Endodermal cell (in vitro differentiated cells): Measurements from ENCODE around the gene ASTN1. TPM values are rescaled to one million over a fixed set of nuclear protein-coding genes. Genes with fewer than 3 reads are reported as not detected.

Experiments used
- DNase-seq: peaks from one replicate; pipeline ENCODE4 v3.0.0-alpha.2; 2017
- H3K27ac ChIP-seq: 2 replicates; pipeline ENCODE4 v1.5.1; 2013; ENCODE audit warnings: mild to moderate bottlenecking, low read depth, low read length, moderate library complexity
- H3K27me3 ChIP-seq: 2 replicates; pipeline ENCODE4 v1.6.1; 2013; ENCODE audit warnings: mild to moderate bottlenecking, low read length, moderate library complexity; ENCODE audit not compliant: insufficient read depth, control insufficient read depth, poor library complexity, severe bottlenecking
- H3K36me3 ChIP-seq: 2 replicates; pipeline ENCODE4 v1.7.0; 2013; ENCODE audit warnings: mild to moderate bottlenecking, low read length, moderate library complexity; ENCODE audit not compliant: control insufficient read depth, insufficient read depth
- H3K4me1 ChIP-seq: one replicate; pipeline ENCODE4 v1.7.0; 2013; ENCODE audit warnings: low read length; ENCODE audit not compliant: control insufficient read depth, insufficient read depth
- H3K4me3 ChIP-seq: 2 replicates; pipeline ENCODE4 v1.5.1; 2013; ENCODE audit warnings: mild to moderate bottlenecking, low read length, moderate library complexity
- H3K9ac ChIP-seq: 2 replicates; pipeline ENCODE4 v1.6.1; 2013; ENCODE audit warnings: mild to moderate bottlenecking, low read length, moderate library complexity; ENCODE audit not compliant: poor library complexity, severe bottlenecking; ENCODE audit errors: extremely low read depth
- H3K9me3 ChIP-seq: 2 replicates; pipeline ENCODE4 v1.6.1; 2013; ENCODE audit warnings: mild to moderate bottlenecking, low read length, moderate library complexity; ENCODE audit not compliant: control insufficient read depth
- H3K27ac Mint-ChIP-seq: 2 replicates; pipeline ENCODE4 v1.8.0; 2020; ENCODE audit warnings: mixed read lengths
- H3K27me3 Mint-ChIP-seq: 2 replicates; pipeline ENCODE4 v1.8.0; 2021; ENCODE audit warnings: mild to moderate bottlenecking, mixed read lengths; ENCODE audit not compliant: insufficient read depth
- H3K36me3 Mint-ChIP-seq: 2 replicates; pipeline ENCODE4 v1.8.0; 2020; ENCODE audit warnings: low read depth, mixed read lengths
- H3K4me1 Mint-ChIP-seq: 2 replicates; pipeline ENCODE4 v1.8.0; 2020; ENCODE audit warnings: mixed read lengths
- H3K4me3 Mint-ChIP-seq: 2 replicates; pipeline ENCODE4 v1.8.0; 2020; ENCODE audit warnings: mild to moderate bottlenecking, moderate library complexity, mixed read lengths
- H3K9me3 Mint-ChIP-seq: 2 replicates; pipeline ENCODE4 v1.8.0; 2020; ENCODE audit warnings: mild to moderate bottlenecking, mixed read lengths
- WGBS, 2 experiments: methylation state at CpG; one replicate each; pipeline versions ENCODE4 v1.1.5 to v1.1.7; 2013; ENCODE audit warnings: missing lambda C conversion rate in 2 of 2, mixed read lengths in 1 of 2; ENCODE audit not compliant: insufficient coverage in 1 of 2, insufficient read length in 1 of 2; 5-methylcytosine and 5-hydroxymethylcytosine counted together
- total RNA-seq, 2 donors: library from RNA; stranded (reverse); fragmentation: NEBNext Ultra II Directional in 1 of 2; extraction: Animal tissue kit (Norgen Biotek cat#: 25700) in 1 of 2; gene quantifications; 2 replicates in 1 of 2; 3 replicates in 1 of 2; pipeline ENCODE4 v1.2.1, GENCODE V29; 2021
- TF ChIP-seq, protein P1 (sequence below): fragments of 200-600 bp; sonication (generic); conservative IDR thresholded peaks from 2 replicates; pipeline ENCODE4 v1.5.0; 2021; ENCODE audit warnings: antibody characterized with exemption, mild to moderate bottlenecking

ASTN1 gene
- total RNA-seq, 2 donors from 2014 or later, result 0.31 to 0.70 TPM

DNA sequence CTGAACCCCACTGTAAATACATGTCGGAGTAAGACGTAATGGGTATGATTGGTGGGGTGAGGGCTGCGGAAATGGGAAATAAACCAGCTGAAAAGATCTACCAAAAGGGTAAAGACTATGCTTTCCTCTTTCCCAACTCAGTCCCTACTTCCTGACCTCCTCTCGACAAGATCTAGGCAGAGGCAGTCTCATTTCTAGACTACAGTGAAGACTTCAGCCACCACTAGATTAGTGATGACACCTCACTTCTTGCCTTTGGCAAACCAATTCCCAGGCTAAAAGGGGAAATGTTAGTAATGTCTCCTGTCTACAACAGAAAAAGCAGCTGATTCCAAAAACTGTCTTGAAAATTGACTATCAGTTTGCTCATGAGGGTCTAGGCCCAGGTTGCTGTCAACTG is 219.9 kb downstream of the ASTN1 start:
- Histone ChIP-seq H3K27me3 (peaks cover 36% of the 10 kb centered on the region), H3K27ac (no peak overlapping the region), H3K4me3 (no peak overlapping the region), H3K36me3 (no peaks in the 10 kb centered on the region), H3K9me3 (peaks cover 21% of the 10 kb centered on the region), H3K9ac (no peak overlapping the region), H3K4me1 (no peaks in the 10 kb centered on the region)
- 95 to 100% methylated on average over 3 to 4 of the region's 4 CpGs for WGBS, 2 experiments
- Mint-ChIP-seq H3K36me3 (peaks cover 7% of the 10 kb centered on the region), H3K27ac (no peak overlapping the region), H3K9me3 (peaks cover 11% of the 10 kb centered on the region), H3K27me3 (peaks cover 22% of the 10 kb centered on the region), H3K4me1 (peaks cover 14% of the 10 kb centered on the region), H3K4me3 (no peak overlapping the region)
- no peak for DNase-seq
- TF ChIP-seq, protein P1, sequence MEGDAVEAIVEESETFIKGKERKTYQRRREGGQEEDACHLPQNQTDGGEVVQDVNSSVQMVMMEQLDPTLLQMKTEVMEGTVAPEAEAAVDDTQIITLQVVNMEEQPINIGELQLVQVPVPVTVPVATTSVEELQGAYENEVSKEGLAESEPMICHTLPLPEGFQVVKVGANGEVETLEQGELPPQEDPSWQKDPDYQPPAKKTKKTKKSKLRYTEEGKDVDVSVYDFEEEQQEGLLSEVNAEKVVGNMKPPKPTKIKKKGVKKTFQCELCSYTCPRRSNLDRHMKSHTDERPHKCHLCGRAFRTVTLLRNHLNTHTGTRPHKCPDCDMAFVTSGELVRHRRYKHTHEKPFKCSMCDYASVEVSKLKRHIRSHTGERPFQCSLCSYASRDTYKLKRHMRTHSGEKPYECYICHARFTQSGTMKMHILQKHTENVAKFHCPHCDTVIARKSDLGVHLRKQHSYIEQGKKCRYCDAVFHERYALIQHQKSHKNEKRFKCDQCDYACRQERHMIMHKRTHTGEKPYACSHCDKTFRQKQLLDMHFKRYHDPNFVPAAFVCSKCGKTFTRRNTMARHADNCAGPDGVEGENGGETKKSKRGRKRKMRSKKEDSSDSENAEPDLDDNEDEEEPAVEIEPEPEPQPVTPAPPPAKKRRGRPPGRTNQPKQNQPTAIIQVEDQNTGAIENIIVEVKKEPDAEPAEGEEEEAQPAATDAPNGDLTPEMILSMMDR, result no peak

DNA sequence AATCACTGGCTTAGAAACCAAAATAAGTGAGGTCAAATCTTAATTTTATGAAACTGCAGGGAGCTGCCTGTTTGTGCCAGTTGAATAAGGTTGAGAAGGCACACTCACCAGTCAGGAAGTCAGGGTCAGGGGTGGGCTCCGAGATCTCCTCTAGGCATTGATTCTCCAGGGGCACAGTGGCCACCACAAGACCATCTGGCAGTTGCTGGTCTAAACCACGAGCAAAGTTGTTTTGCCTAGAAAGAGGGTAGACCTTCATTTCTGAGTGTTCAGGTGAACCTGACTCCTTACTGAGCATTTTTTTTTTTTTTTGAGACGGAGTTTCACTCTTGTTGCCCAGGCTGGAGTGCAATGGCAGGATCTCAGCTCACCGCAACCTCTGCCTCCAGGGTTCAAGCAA is 220.7 kb downstream of the ASTN1 start:
- Mint-ChIP-seq H3K27ac (no peak overlapping the region), H3K9me3 (peaks cover 17% of the 10 kb centered on the region), H3K27me3 (peaks cover 20% of the 10 kb centered on the region), H3K4me1 (peaks cover 14% of the 10 kb centered on the region), H3K36me3 (peaks cover 7% of the 10 kb centered on the region), H3K4me3 (no peak overlapping the region)
- Histone ChIP-seq H3K4me1 (no peaks in the 10 kb centered on the region), H3K9ac (no peak overlapping the region), H3K36me3 (no peaks in the 10 kb centered on the region), H3K27me3 (peaks cover 31% of the 10 kb centered on the region), H3K27ac (no peak overlapping the region), H3K4me3 (no peak overlapping the region), H3K9me3 (peaks cover 21% of the 10 kb centered on the region)
- DNase-seq, result no peak
- 77 to 90% methylated on average over 4 of the region's 4 CpGs for WGBS, 2 experiments
- TF ChIP-seq, protein P1, result no peak

DNA sequence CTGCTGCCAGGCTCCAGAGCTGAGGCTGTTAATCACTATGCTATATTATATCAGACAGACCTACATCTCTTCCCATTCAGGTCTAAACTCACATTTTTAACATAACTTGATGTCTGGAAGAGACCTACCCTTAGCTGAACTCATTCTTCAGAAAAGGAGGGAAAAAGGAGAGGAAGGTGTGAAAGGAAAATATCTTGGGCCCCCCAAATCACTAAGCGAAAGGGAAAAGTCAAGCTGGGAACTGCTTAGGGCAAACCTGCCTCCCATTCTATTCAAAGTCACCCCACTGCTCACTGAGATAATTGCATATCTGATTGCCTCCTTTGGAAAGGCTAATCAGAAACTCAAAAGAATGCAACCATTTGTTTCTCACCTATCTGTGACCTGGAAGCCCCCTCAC is 222.2 kb downstream of the ASTN1 start:
- TF ChIP-seq, protein P1, result no peak
- no peak overlapping the region for H3K27ac Mint-ChIP-seq
- H3K4me3 ChIP-seq, result no peak overlapping the region

More for the DNA sequence above, 222.2 kb downstream of the ASTN1 start:
- no peaks in the 10 kb centered on the region for H3K4me1 ChIP-seq
- DNase-seq, result no peak
- Mint-ChIP-seq H3K27me3 (peaks cover 18% of the 10 kb centered on the region), H3K4me1 (peaks cover 14% of the 10 kb centered on the region), H3K9me3 (peaks cover 17% of the 10 kb centered on the region), H3K4me3 (no peak overlapping the region), H3K36me3 (peaks cover 7% of the 10 kb centered on the region)
- no peak overlapping the region for H3K9ac ChIP-seq
- peaks cover 21% of the 10 kb centered on the region for H3K9me3 ChIP-seq
- no peaks in the 10 kb centered on the region for H3K36me3 ChIP-seq
- H3K27me3 ChIP-seq, result peaks cover 29% of the 10 kb centered on the region
- H3K27ac ChIP-seq, result no peak overlapping the region
- WGBS, 2 experiments, result 71 to 100% methylated on average over 1 of the region's 1 CpG
